OCI-LY1 (cell line): Measurements from ENCODE around the gene C19orf47.
A peak's percentile ranks its signal among the peaks of the same experiment; 100 is the strongest.

Experiments used
- H2AFZ ChIP-seq: fragments of 200-600 bp; sonication (generic), shearing (Covaris generic); 2 replicates; pipeline ENCODE4 v1.6.0; 2014; ENCODE audit warnings: antibody characterized with exemption, mild to moderate bottlenecking, low read length
- H3F3A ChIP-seq: fragments of 200-600 bp; sonication (generic), shearing (Covaris generic); 2 replicates; pipeline ENCODE4 v1.6.0; 2014; ENCODE audit warnings: mild to moderate bottlenecking, antibody characterized with exemption, low read length, moderate library complexity; ENCODE audit not compliant: insufficient read depth
- H3K27ac ChIP-seq: fragments of 200-600 bp; sonication (generic); 2 replicates; pipeline ENCODE4 v1.5.1; 2014; ENCODE audit warnings: low read length, mixed run types, mild to moderate bottlenecking, low read depth; ENCODE audit not compliant: poor library complexity, severe bottlenecking
- H3K27me3 ChIP-seq: fragments of 200-600 bp; sonication (generic); 2 replicates; pipeline ENCODE4 v1.6.0; 2014; ENCODE audit warnings: antibody characterized with exemption, mild to moderate bottlenecking, low read length, moderate library complexity; ENCODE audit not compliant: insufficient read depth
- H3K36me3 ChIP-seq: fragments of 200-600 bp; sonication (generic); 2 replicates; pipeline ENCODE4 v1.6.1; 2014; ENCODE audit warnings: mild to moderate bottlenecking, antibody characterized with exemption, low read length, moderate library complexity, mixed read lengths; ENCODE audit not compliant: insufficient read depth
- H3K4me1 ChIP-seq: fragments of 200-600 bp; sonication (generic); 2 replicates; pipeline ENCODE4 v1.5.1; 2014; ENCODE audit warnings: mild to moderate bottlenecking, low read length, moderate library complexity; ENCODE audit not compliant: insufficient read depth, severe bottlenecking
- H3K4me2 ChIP-seq: fragments of 200-600 bp; sonication (generic), shearing (Covaris generic); 2 replicates; pipeline ENCODE4 v1.6.1; 2014; ENCODE audit warnings: low read length
- H3K4me3 ChIP-seq: fragments of 200-600 bp; sonication (generic); 2 replicates; pipeline ENCODE4 v1.5.1; 2014; ENCODE audit warnings: low read length, low read depth, mild to moderate bottlenecking, mixed read lengths; ENCODE audit not compliant: poor library complexity, severe bottlenecking
- H3K79me2 ChIP-seq: fragments of 200-600 bp; shearing (Covaris generic); 2 replicates; pipeline ENCODE4 v1.6.1; 2016; ENCODE audit warnings: mixed run types, low read length, mixed read lengths; ENCODE audit not compliant: insufficient read depth
- H3K9ac ChIP-seq: fragments of 200-600 bp; sonication (generic), shearing (Covaris generic); 2 replicates; pipeline ENCODE4 v1.6.1; 2014; ENCODE audit warnings: mild to moderate bottlenecking, low read length, mixed read lengths
- H3K9me2 ChIP-seq: fragments of 200-600 bp; sonication (generic), shearing (Covaris generic); 2 replicates; pipeline ENCODE4 v1.6.1; 2014; ENCODE audit warnings: low read depth, mild to moderate bottlenecking, low read length, mixed read lengths
- H3K9me3 ChIP-seq: fragments of 200-600 bp; shearing (Covaris generic); 2 replicates; pipeline ENCODE4 v1.6.1; 2014; ENCODE audit warnings: low read length, mixed read lengths
- H4K20me1 ChIP-seq: fragments of 200-600 bp; sonication (generic), shearing (Covaris generic); 2 replicates; pipeline ENCODE4 v1.6.0; 2016; ENCODE audit warnings: mild to moderate bottlenecking, low read length; ENCODE audit not compliant: insufficient read depth
- EZH2 ChIP-seq: fragments of 200-600 bp; sonication (generic), shearing (Covaris generic); IDR thresholded peaks from 2 replicates; pipeline ENCODE4 v1.8.0; 2017; ENCODE audit warnings: borderline replicate concordance, mixed run types, mild to moderate bottlenecking, antibody characterized with exemption, low read length, moderate library complexity, mixed read lengths
- TF ChIP-seq, protein P1 (sequence below): fragments of 200-600 bp; sonication (generic), shearing (Covaris generic); IDR thresholded peaks from 2 replicates; pipeline ENCODE4 v1.5.1; 2017; ENCODE audit warnings: mild to moderate bottlenecking, antibody characterized with exemption, low read length, moderate library complexity, mixed read lengths

C19orf47 gene

DNA sequence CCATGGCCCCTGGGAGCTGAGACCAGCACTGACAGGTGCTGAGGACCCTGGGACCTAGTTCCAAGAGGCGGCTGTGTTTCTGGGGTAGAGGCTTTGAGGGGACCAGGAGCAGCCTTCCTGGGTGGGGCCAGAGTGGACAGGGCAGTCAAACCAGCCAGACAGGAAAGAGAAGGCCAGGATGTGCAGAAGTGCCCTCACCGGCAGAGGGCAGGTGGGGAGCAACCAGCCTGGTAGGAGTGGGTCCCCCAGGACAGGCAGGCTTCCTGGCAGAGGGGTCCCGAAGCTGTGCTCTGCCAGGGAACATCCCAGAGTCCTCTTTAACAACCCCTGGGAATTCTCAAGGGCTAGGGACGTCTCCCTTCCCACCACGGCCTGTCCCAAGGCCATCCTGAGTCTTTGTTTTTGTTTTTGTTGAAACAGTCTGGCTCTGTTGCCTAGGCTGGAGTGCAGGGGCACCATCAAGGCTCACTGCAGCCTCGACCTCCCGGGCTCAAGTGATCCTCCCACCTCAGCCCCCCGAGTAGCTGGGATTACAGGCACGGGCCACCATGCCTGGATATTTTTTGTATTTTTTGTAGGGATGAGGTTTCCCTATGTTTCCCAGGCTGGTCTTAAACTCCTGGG, 44.8 kb upstream of the C19orf47 start:
- no peak overlapping the region for H2AFZ ChIP-seq
- H3K9me2 ChIP-seq, result no peaks in the 10 kb centered on the region
- H3K9me3 ChIP-seq, result no peaks in the 10 kb centered on the region
- H3K27me3 ChIP-seq, result peaks cover 7% of the 10 kb centered on the region
- no peaks in the 10 kb centered on the region for H3F3A ChIP-seq
- no peaks in the 10 kb centered on the region for H3K79me2 ChIP-seq
- no peak overlapping the region for H3K4me2 ChIP-seq
- H3K4me1 ChIP-seq, result no peaks in the 10 kb centered on the region
- H3K9ac ChIP-seq, result no peak overlapping the region
- no peaks in the 10 kb centered on the region for H4K20me1 ChIP-seq
- TF ChIP-seq EZH2, result no peak
- TF ChIP-seq, protein P1, sequence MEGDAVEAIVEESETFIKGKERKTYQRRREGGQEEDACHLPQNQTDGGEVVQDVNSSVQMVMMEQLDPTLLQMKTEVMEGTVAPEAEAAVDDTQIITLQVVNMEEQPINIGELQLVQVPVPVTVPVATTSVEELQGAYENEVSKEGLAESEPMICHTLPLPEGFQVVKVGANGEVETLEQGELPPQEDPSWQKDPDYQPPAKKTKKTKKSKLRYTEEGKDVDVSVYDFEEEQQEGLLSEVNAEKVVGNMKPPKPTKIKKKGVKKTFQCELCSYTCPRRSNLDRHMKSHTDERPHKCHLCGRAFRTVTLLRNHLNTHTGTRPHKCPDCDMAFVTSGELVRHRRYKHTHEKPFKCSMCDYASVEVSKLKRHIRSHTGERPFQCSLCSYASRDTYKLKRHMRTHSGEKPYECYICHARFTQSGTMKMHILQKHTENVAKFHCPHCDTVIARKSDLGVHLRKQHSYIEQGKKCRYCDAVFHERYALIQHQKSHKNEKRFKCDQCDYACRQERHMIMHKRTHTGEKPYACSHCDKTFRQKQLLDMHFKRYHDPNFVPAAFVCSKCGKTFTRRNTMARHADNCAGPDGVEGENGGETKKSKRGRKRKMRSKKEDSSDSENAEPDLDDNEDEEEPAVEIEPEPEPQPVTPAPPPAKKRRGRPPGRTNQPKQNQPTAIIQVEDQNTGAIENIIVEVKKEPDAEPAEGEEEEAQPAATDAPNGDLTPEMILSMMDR, result peak; percentile 36
- H3K4me3 ChIP-seq, result no peak overlapping the region
- H3K27ac ChIP-seq, result no peak overlapping the region
- H3K36me3 ChIP-seq, result no peaks in the 10 kb centered on the region

DNA sequence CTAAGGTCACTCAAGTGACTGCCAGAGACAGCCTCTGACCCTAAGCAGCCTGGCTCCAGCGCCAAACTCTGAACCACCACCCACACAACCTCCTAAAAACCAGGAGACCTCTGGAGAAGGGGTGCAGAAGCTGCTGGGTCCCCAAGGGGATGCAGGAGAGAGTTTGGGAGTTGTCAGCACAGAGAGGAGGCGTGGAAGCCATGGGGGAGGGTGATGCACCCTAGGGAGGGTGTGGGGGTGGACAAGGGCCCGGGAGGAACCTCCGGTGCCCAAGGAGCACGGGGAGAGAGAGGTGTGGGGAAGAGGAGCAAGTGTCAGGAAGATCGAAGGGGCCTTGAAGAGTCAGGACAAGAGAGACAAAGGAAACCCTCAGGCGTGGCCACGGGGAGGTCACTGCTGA, 43.9 kb upstream of the C19orf47 start:
- no peaks in the 10 kb centered on the region for H3K36me3 ChIP-seq
- no peak overlapping the region for H3K9ac ChIP-seq

DNA sequence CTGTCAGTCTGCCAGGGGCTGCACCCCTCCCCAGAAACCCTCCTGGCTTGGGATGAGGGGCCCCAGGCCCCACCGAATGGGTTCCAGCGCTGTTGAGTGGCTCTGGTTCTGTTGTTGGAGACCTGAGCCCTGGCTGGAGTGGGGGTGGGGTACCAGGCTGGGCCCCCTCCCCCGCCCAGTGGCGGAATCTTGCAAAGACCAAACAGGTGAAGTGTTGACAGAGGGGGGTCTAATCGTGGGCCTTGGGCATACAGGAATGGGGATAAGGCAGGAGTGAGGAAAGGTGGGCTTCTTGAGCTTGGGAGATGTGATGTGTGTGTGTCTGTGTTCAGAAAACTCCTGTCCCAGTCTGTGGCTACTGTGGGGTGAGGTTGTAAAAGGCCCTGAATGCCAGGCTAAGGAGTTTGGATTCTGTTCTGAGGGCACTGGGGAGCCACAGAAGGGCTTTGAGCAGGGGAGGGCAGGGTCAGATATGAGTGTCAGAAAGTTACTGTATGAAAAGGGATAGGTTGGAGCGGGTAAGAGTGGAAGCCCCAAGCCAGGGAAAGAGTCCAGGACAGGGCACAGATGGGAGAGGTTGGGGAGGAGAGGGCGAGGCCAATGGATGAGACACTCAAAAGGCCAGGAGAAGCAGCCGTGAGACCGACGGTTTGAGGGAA, 42.0 kb upstream of the C19orf47 start, which contains the start of gene HIPK4:
TSS of gene HIPK4 (minus strand) at position 98 of the 659 bp plus-strand sequence. CDS start 279 bp downstream, outside the sequence.
- Histone ChIP-seq H3K9ac (no peak within 1 kb of the TSS), H2AFZ (no peak within 1 kb of the TSS), H3K9me2 (no peaks in the 10 kb centered on the region), H3K4me3 (no peak within 1 kb of the TSS), H4K20me1 (no peaks in the 10 kb centered on the region), H3K36me3 (no peaks in the 10 kb centered on the region), H3K27ac (no peak within 1 kb of the TSS), H3K79me2 (no peaks in the 10 kb centered on the region), H3K9me3 (no peaks in the 10 kb centered on the region), H3F3A (no peaks in the 10 kb centered on the region), H3K4me2 (no peak within 1 kb of the TSS), H3K4me1 (no peaks in the 10 kb centered on the region), H3K27me3 (peaks cover 4% of the 10 kb centered on the region; the same call in 1 of the 2 replicates)
- TF ChIP-seq, protein P1, result no peak
- TF ChIP-seq EZH2, result no peak

More for the DNA sequence above, 43.9 kb upstream of the C19orf47 start:
- Histone ChIP-seq H3K4me1 (no peaks in the 10 kb centered on the region), H4K20me1 (no peaks in the 10 kb centered on the region), H3F3A (no peaks in the 10 kb centered on the region), H3K79me2 (no peaks in the 10 kb centered on the region), H2AFZ (no peak overlapping the region), H3K4me2 (no peak overlapping the region), H3K27ac (no peak overlapping the region), H3K27me3 (peaks cover 7% of the 10 kb centered on the region), H3K4me3 (no peak overlapping the region), H3K9me2 (no peaks in the 10 kb centered on the region), H3K9me3 (no peaks in the 10 kb centered on the region)
- no peak for TF ChIP-seq EZH2
- TF ChIP-seq, protein P1, result no peak
